ENCODE data around the gene XPOT.

The XPOT gene

DNA sequence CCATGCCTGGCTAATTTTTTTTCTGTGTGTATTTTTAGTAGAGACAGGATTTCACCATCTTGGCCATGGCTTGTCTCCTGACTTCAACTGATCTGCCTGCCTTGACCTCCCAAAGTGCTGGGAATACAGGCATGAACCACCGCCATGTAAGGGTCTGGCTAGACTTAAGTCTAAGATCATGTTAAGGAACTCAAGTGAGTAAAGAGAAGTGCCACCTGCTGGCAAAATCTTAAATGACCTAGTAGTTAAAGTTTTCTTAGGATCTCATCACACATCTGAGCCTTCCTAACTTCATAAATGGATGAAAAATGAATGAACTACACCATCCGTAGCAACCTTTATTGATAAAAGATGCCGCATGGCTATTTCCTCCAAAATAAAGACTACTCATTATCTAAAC, 12.0 kb upstream of the XPOT start:
- H3K4me3 ChIP-seq (ENCODE audit: extremely low read depth, insufficient read depth, low read length, poor library complexity, severe bottlenecking) = no peak overlapping the region
- H3K36me3 ChIP-seq (ENCODE audit: control insufficient read depth, insufficient read depth, low read length) = no peaks in the 10 kb centered on the region
- H3K9me3 ChIP-seq (ENCODE audit: control insufficient read depth, low read length) = no peaks in the 10 kb centered on the region
- H3K27ac ChIP-seq (ENCODE audit: low read depth, low read length, severe bottlenecking) = no peak overlapping the region
- H3K4me1 ChIP-seq (ENCODE audit: control insufficient read depth, insufficient read depth, low read length, poor library complexity, severe bottlenecking) = no peaks in the 10 kb centered on the region
- 78 to 85% methylated on average over 1 to 3 of the region's 3 CpGs for WGBS, 2 experiments (ENCODE audit: insufficient coverage in 2 of 2)

DNA sequence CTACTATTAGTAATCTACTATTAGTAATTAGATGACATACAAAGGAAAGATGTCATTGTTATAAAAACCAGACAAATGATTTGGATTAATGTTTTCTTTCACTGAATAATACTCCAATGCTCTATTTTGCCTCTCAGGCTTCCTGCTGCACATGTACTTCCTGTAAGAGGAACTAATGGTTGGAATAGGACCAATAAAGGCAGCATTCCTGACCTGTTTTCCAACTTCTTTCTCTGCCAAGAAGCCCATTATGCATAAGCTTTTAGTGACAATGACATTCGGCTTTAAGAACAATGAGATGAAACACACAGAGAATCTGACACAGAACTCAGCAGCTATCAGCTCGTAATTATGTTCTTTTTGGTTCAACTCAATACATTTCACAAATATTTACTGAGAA, 8.5 kb upstream of the XPOT start:
- no peak overlapping the region for H3K27ac ChIP-seq (ENCODE audit: low read depth, low read length, severe bottlenecking)
- H3K4me1 ChIP-seq (ENCODE audit: control insufficient read depth, insufficient read depth, low read length, poor library complexity, severe bottlenecking) = no peaks in the 10 kb centered on the region
- no peaks in the 10 kb centered on the region for H3K9me3 ChIP-seq (ENCODE audit: control insufficient read depth, low read length)
- H3K36me3 ChIP-seq (ENCODE audit: control insufficient read depth, insufficient read depth, low read length) = no peaks in the 10 kb centered on the region
- H3K4me3 ChIP-seq (ENCODE audit: extremely low read depth, insufficient read depth, low read length, poor library complexity, severe bottlenecking) = no peak overlapping the region
- 75 to 80% methylated on average over 2 of the region's 2 CpGs for WGBS, 2 experiments (ENCODE audit: insufficient coverage in 2 of 2)

DNA sequence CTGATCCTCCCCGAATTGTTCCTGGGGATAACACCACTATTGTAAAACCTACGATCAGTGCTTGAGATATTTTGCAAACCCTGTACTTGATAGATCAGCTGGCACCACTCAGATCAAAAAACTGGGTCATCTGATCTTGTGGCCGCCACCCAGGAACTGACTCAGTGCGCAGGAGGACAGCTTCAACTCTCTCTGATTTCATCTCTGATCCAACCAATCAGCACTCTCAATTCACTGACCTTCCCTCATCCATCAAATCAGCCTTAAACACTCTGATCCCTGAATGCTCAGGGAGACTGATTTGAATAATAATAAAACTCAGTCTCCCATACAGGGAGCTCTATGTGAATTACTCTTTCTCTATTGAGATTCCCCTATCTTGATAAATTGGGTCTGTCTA, 4.2 kb upstream of the XPOT start:
- 60 to 62% methylated on average over 4 of the region's 4 CpGs for WGBS, 2 experiments (ENCODE audit: insufficient coverage in 2 of 2)
- H3K4me3 ChIP-seq (ENCODE audit: extremely low read depth, insufficient read depth, low read length, poor library complexity, severe bottlenecking) = no peak overlapping the region

DNA sequence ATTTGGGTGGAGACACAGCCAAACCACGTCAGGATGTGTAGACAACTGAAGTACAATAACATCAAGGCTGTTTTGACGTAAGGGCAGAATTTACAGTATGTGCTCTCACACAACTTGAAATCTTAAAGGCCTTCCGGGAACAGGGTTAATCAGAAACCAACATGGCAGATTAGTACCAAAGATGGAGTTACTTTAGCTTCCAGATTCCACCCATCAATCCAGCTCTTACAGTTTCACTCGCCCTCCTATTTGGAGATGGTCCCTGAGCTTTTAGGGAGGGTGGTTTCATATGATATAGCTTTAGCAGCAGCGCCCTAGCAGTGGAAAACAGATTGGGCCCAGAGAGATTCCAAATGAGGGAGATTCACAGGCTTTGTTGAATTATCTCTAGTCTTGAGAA, 2.0 kb upstream of the XPOT start:
- Histone ChIP-seq H3K9me3 (ENCODE audit: control insufficient read depth, low read length) (no peaks in the 10 kb centered on the region), H3K27ac (ENCODE audit: low read depth, low read length, severe bottlenecking) (no peak overlapping the region), H3K4me3 (ENCODE audit: extremely low read depth, insufficient read depth, low read length, poor library complexity, severe bottlenecking) (no peak overlapping the region), H3K4me1 (ENCODE audit: control insufficient read depth, insufficient read depth, low read length, poor library complexity, severe bottlenecking) (no peaks in the 10 kb centered on the region), H3K36me3 (ENCODE audit: control insufficient read depth, insufficient read depth, low read length) (no peaks in the 10 kb centered on the region)
- 92 to 100% methylated on average over 3 to 4 of the region's 5 CpGs for WGBS, 2 experiments (ENCODE audit: insufficient coverage in 2 of 2)

More for the DNA sequence above, 4.2 kb upstream of the XPOT start:
- Histone ChIP-seq H3K4me1 (ENCODE audit: control insufficient read depth, insufficient read depth, low read length, poor library complexity, severe bottlenecking) (no peaks in the 10 kb centered on the region), H3K36me3 (ENCODE audit: control insufficient read depth, insufficient read depth, low read length) (no peaks in the 10 kb centered on the region), H3K9me3 (ENCODE audit: control insufficient read depth, low read length) (no peaks in the 10 kb centered on the region), H3K27ac (ENCODE audit: low read depth, low read length, severe bottlenecking) (no peak overlapping the region)

DNA sequence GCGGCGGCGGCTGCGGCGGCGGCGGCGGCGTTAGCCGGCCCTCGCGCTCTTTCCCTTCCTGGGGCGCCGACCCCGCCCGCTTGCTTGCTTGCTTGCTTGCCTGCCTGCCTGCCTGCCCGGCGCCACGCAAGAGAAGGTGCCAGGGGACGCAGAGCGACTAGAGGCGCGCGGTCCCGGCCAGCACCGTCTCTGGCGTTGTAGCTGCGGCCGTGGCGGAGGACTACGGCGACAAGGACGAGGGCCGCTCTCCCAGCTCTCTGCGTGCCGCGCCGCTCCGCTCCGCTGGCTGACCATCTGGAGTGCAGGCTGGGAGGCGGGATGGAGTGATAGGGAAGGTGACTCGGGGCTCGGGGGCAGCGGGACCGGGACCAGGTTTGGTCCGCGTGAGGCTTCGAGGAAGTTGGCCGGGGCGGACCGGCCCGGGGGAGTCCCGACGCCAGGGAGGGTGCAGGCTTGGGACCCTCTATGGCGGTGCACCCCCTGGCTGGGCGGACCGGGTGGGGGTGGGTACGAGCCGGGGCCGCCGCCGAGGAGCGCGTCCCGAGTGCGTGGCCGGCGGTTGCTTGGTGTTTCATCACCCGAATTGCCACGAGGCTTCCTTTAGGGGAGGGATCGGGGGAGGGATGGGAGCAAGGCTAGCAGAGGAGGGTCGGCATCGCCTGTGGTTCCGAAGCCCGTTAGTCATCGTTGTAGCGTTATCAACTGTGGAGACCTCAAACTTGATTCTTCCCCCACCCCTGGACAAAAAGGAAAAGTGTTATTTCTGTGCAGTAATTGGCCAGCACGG, 471 bp downstream of the XPOT start:
- 0% methylated on average over 48 of the region's 78 CpGs for WGBS, 2 experiments (ENCODE audit: insufficient coverage in 2 of 2)
- Histone ChIP-seq H3K4me1 (ENCODE audit: control insufficient read depth, insufficient read depth, low read length, poor library complexity, severe bottlenecking) (no peaks in the 10 kb centered on the region), H3K4me3 (ENCODE audit: extremely low read depth, insufficient read depth, low read length, poor library complexity, severe bottlenecking) (peak overlapping the region; percentile 81), H3K9me3 (ENCODE audit: control insufficient read depth, low read length) (no peaks in the 10 kb centered on the region), H3K27ac (ENCODE audit: low read depth, low read length, severe bottlenecking) (peak overlapping the region; percentile 100), H3K36me3 (ENCODE audit: control insufficient read depth, insufficient read depth, low read length) (peaks cover 8% of the 10 kb centered on the region)

DNA sequence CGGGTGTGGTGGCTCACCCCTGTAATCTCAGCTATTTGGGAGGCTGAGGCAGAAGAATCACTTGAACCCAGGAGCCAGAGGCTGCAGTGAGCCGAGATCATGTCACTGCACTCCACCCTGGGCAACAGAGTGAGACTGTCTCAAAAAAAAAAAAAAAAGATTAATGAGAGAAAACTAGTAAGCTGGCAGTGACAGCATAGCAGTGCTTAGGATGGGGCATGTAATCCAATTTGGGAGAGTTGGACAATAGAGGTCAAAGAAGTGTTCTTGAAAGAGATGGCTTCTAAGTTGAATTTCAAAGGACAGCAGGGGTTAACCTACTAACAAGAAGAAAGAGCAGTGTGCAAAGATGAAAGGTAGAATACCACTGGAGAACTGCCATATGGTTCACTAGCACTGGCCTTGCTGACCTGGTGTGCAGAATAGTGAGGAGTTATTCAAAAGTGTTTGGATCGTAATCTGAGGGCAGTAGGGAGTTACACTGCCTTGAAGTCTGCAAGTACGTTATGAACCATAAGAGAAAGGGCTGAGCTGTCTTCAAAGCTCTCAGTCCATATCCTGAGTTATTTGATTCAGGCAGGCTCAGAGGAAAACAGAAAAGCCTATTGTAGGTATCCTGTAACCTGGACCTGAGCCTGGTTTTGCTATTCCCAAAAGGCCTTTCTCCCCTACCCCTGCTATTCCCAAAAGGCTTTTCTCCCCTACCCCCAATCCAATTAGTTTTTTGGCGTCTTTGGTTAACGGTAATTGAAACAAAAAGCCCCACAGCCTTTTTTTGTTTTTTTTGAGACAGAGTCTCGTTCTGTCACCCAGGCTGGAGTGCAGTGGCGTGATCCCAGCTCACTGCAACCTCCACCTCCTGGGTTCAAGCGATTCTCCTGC, 3.4 kb downstream of the XPOT start:
- H3K4me1 ChIP-seq (ENCODE audit: control insufficient read depth, insufficient read depth, low read length, poor library complexity, severe bottlenecking) = no peaks in the 10 kb centered on the region
- H3K9me3 ChIP-seq (ENCODE audit: control insufficient read depth, low read length) = no peaks in the 10 kb centered on the region
- no peak overlapping the region for H3K4me3 ChIP-seq (ENCODE audit: extremely low read depth, insufficient read depth, low read length, poor library complexity, severe bottlenecking)
- no peak overlapping the region for H3K27ac ChIP-seq (ENCODE audit: low read depth, low read length, severe bottlenecking)
- 91 to 97% methylated on average over 6 to 7 of the region's 9 CpGs for whole genome bisulfite sequencing, 2 experiments (ENCODE audit: insufficient coverage in 2 of 2)
- H3K36me3 ChIP-seq (ENCODE audit: control insufficient read depth, insufficient read depth, low read length) = peaks cover 32% of the 10 kb centered on the region

DNA sequence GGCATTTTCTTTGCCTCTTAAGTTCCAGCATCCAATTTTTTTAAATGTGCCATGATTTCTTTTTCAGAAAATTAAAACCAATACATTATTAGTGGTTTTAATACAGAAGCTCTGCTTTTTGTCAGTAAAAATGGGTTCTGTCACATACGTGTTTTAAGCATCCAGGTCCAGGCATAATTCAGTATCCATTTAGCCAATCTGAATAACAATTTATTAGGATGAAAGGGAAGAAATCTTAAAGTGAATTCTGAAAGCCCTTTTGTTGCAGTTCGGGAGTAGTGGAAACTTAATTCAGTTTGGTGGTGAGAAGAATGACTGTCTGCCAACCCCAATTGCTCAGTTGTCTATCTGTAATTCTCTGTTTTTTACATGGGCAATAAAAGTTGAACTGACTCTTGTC, 7.2 kb downstream of the XPOT start:
- Histone ChIP-seq H3K9me3 (ENCODE audit: control insufficient read depth, low read length) (no peaks in the 10 kb centered on the region), H3K27ac (ENCODE audit: low read depth, low read length, severe bottlenecking) (no peak overlapping the region), H3K4me1 (ENCODE audit: control insufficient read depth, insufficient read depth, low read length, poor library complexity, severe bottlenecking) (no peaks in the 10 kb centered on the region), H3K4me3 (ENCODE audit: extremely low read depth, insufficient read depth, low read length, poor library complexity, severe bottlenecking) (no peak overlapping the region), H3K36me3 (ENCODE audit: control insufficient read depth, insufficient read depth, low read length) (peaks cover 67% of the 10 kb centered on the region)
- WGBS, 2 experiments (ENCODE audit: insufficient coverage in 2 of 2) = 100% methylated on average over 1 of the region's 2 CpGs

DNA sequence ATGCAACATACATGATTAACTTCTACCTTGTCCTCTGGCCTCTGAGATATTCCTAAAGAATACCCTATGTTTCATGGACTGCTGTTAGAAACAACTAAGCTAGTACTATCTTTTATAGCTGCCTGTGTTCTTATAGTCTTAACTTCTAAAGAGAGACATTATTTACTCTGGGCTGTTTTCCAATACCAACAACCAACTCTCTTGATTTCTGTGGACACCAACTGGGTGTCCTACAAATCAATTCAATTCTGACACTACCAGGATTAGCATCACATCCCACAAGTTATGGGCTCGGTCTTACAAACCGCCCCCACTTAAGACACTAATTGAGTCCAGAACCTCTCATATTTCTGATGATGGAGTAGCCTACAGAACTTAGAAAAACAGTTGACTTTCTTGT, 8.3 kb downstream of the XPOT start:
- H3K4me1 ChIP-seq (ENCODE audit: control insufficient read depth, insufficient read depth, low read length, poor library complexity, severe bottlenecking) = no peaks in the 10 kb centered on the region
- H3K36me3 ChIP-seq (ENCODE audit: control insufficient read depth, insufficient read depth, low read length) = peaks cover 78% of the 10 kb centered on the region

DNA sequence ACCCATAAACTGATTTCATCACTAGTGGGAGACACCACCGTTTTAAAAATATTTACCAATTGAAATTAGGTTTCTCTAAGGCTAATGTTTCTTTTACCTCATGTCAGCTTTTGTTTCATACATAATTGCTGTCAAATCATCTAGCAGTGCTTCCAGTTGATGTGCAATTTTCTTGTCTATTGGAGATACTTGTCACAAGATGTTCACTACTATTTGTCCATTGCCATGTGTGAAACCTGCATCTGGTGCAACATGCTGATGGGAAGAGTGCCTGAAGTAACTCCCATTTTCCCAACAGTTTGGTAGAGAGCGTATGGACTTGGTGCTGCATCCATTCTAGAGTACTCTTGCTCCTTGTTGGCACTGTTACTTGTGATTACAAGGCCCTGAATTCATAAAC, 9.7 kb downstream of the XPOT start:
- Histone ChIP-seq H3K4me1 (ENCODE audit: control insufficient read depth, insufficient read depth, low read length, poor library complexity, severe bottlenecking) (no peaks in the 10 kb centered on the region), H3K27ac (ENCODE audit: low read depth, low read length, severe bottlenecking) (no peak overlapping the region), H3K36me3 (ENCODE audit: control insufficient read depth, insufficient read depth, low read length) (peaks cover 90% of the 10 kb centered on the region), H3K9me3 (ENCODE audit: control insufficient read depth, low read length) (no peaks in the 10 kb centered on the region), H3K4me3 (ENCODE audit: extremely low read depth, insufficient read depth, low read length, poor library complexity, severe bottlenecking) (no peak overlapping the region)
- WGBS, 2 experiments (ENCODE audit: insufficient coverage in 2 of 2) = 86 to 100% methylated on average over 1 of the region's 2 CpGs

More for the DNA sequence above, 8.3 kb downstream of the XPOT start:
- no peak overlapping the region for H3K4me3 ChIP-seq (ENCODE audit: extremely low read depth, insufficient read depth, low read length, poor library complexity, severe bottlenecking)
- WGBS, 2 experiments (ENCODE audit: insufficient coverage in 2 of 2) = 100% methylated on average over 2 of the region's 2 CpGs
- no peak overlapping the region for H3K27ac ChIP-seq (ENCODE audit: low read depth, low read length, severe bottlenecking)
- H3K9me3 ChIP-seq (ENCODE audit: control insufficient read depth, low read length) = no peaks in the 10 kb centered on the region

DNA sequence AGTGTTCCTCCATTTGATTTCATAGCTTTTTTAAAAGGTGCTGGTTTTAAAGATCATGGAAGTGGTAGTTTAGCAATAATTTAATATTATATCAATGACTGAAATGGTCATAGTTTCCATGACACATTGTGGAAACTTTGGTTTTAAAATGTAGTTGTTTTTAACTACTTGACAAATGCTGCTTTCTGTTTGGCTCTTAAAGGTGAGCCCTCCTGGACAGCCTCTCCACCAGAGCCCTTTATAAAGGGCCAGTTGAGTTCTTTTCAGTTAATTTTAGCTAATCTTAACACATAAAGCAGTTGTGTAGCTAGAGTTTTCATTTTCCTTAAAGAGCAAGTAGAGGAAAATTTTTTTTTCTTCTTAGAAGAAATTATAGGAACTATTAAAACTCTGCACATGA, 14.0 kb downstream of the XPOT start:
- Histone ChIP-seq H3K4me3 (ENCODE audit: extremely low read depth, insufficient read depth, low read length, poor library complexity, severe bottlenecking) (no peak overlapping the region), H3K27ac (ENCODE audit: low read depth, low read length, severe bottlenecking) (no peak overlapping the region), H3K4me1 (ENCODE audit: control insufficient read depth, insufficient read depth, low read length, poor library complexity, severe bottlenecking) (no peaks in the 10 kb centered on the region), H3K36me3 (ENCODE audit: control insufficient read depth, insufficient read depth, low read length) (peaks cover 91% of the 10 kb centered on the region), H3K9me3 (ENCODE audit: control insufficient read depth, low read length) (no peaks in the 10 kb centered on the region)

DNA sequence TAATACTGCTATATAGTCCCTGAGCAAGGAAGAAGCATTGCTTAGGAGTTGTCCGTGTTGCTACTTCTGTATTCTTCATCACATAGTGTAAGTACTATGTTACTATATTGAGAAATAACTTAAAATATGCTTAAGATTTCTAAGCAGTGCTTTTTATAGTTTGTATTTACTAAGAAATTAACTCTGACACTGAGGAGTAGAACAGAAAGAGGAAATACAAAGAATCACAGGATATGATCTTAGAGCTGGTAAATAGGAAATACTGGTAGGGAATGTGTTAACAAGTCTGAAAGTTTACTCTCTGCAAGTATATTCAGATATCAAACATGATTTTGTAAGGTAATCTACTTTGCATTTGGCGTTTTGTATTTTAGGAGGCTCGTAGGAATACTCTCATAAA, 15.5 kb downstream of the XPOT start:
- Histone ChIP-seq H3K9me3 (ENCODE audit: control insufficient read depth, low read length) (no peaks in the 10 kb centered on the region), H3K36me3 (ENCODE audit: control insufficient read depth, insufficient read depth, low read length) (peaks cover 93% of the 10 kb centered on the region), H3K4me3 (ENCODE audit: extremely low read depth, insufficient read depth, low read length, poor library complexity, severe bottlenecking) (no peak overlapping the region), H3K4me1 (ENCODE audit: control insufficient read depth, insufficient read depth, low read length, poor library complexity, severe bottlenecking) (no peaks in the 10 kb centered on the region), H3K27ac (ENCODE audit: low read depth, low read length, severe bottlenecking) (no peak overlapping the region)
- no CpG with 5 or more reads among the region's 3 CpGs for WGBS, 2 experiments (ENCODE audit: insufficient coverage in 2 of 2)
